ENCODE data around the gene C22orf23. TPM values are rescaled to one million over a fixed set of nuclear protein-coding genes. Genes with fewer than 3 reads are reported as not detected.

Gene C22orf23
- total and polyA plus RNA-seq, 10 of the 15 experiments (the other 5 are each of a cell fraction or from before 2014, with no cell fraction given) = 0.04 to 0.38 (median 0.11) TPM; not detected in 5

DNA sequence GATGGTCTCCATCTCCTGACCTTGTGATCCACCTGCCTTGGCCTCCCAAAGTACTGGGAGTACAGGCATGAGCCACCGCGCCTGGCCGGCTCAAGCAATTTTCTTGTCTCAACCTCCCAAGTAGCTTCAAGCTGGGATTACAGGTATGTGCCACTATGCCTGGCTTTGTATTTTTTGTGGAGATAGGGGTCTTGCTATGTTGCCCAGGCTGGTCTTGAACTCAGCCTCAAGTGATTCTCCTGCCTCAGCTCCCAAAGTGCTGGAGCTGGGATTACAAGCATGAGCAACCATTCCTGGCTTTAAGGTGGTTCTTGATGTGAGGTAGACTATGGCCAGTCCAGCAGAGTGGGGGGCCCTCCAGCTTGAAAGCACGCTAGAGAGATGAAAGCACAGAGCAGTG is 7.7 kb upstream of the C22orf23 start:
- in situ Hi-C loops (cut with MboI) = loop anchor here (5.0 kb wide), 1 partner anchor 144 kb away; no protein-coding TSS in a partner anchor
- ChIA-PET CTCF (no interaction called here), POLR2A (no interaction called here)

More for the DNA sequence above, 7.7 kb upstream of the C22orf23 start:
- Histone ChIP-seq H3K27ac (ENCODE audit: control insufficient read depth, insufficient read depth) (no peak overlapping the region), H3K9ac (ENCODE audit: control insufficient read depth, insufficient read depth, low read length) (no peak overlapping the region), H4K20me1 (ENCODE audit: control insufficient read depth, insufficient read depth) (no peaks in the 10 kb centered on the region; the same call in 1 of the 2 replicates), H3K27me3 (replicated peaks in 1 of 2; ENCODE audit: control insufficient read depth in 2 of 2, insufficient read depth in 2 of 2, low read length in 1 of 2) (no peaks in the 10 kb centered on the region), H2AFZ (ENCODE audit: control insufficient read depth, low read depth, low read length) (no peak overlapping the region), H3K9me3 (replicated peaks; ENCODE audit: control insufficient read depth, insufficient read depth, low read length) (no peaks in the 10 kb centered on the region), H3K4me3 (no peak overlapping the region), H3K4me2 (ENCODE audit: control insufficient read depth, insufficient read depth) (no peak overlapping the region), H3K4me1 (ENCODE audit: control insufficient read depth, insufficient read depth, low read length) (no peaks in the 10 kb centered on the region), H3K79me2 (ENCODE audit: control insufficient read depth, insufficient read depth, low read length) (no peaks in the 10 kb centered on the region), H3K36me3 (ENCODE audit: control insufficient read depth in 2 of 2, insufficient read depth in 2 of 2, low read length in 1 of 2) (peaks cover 10 to 35% of the 10 kb centered on the region in 2 experiments)
- no peak for DNase-seq (ENCODE audit: low read depth, low spot score)
- no TSS peak for BruUV-seq (replicated peaks)
- ChIA-PET SMC1A (ENCODE audit: uncharacterized antibody, unreplicated experiment) (no interaction called here), RAD21 (ENCODE audit: unreplicated experiment) (no interaction called here)
- ATAC-seq = no peak
- intact Hi-C loops (cut with micrococcal nuclease; ENCODE audit: unreplicated experiment) = no loop called here
- FAIRE-seq = no peak
- WGBS (ENCODE audit: insufficient coverage, insufficient replicate concordance, low lambda C conversion rate, missing lambda C conversion rate) = 100% methylated on average over 4 of the region's 4 CpGs
- TF ChIP-seq SPI1 (IDR thresholded peaks at IDR 0.05; ENCODE audit: borderline replicate concordance, insufficient read depth, low read depth, low read length) = no peak
- TF ChIP-seq, protein P1, sequence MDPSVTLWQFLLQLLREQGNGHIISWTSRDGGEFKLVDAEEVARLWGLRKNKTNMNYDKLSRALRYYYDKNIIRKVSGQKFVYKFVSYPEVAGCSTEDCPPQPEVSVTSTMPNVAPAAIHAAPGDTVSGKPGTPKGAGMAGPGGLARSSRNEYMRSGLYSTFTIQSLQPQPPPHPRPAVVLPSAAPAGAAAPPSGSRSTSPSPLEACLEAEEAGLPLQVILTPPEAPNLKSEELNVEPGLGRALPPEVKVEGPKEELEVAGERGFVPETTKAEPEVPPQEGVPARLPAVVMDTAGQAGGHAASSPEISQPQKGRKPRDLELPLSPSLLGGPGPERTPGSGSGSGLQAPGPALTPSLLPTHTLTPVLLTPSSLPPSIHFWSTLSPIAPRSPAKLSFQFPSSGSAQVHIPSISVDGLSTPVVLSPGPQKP (IDR thresholded peaks at IDR 0.05; ENCODE audit: low read depth, low read length) = no peak
- TF ChIP-seq, protein P2, sequence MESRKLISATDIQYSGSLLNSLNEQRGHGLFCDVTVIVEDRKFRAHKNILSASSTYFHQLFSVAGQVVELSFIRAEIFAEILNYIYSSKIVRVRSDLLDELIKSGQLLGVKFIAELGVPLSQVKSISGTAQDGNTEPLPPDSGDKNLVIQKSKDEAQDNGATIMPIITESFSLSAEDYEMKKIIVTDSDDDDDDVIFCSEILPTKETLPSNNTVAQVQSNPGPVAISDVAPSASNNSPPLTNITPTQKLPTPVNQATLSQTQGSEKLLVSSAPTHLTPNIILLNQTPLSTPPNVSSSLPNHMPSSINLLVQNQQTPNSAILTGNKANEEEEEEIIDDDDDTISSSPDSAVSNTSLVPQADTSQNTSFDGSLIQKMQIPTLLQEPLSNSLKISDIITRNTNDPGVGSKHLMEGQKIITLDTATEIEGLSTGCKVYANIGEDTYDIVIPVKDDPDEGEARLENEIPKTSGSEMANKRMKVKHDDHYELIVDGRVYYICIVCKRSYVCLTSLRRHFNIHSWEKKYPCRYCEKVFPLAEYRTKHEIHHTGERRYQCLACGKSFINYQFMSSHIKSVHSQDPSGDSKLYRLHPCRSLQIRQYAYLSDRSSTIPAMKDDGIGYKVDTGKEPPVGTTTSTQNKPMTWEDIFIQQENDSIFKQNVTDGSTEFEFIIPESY (IDR thresholded peaks at IDR 0.05) = no peak

Measured in GM12878 (cell line).